Nephron (organoid): Measurements from ENCODE around the gene SYNGR3.

Experiments
- H3K27ac Mint-ChIP-seq, 3 experiments: 2 replicates each; pipeline ENCODE4 v1.8.0; 2020; ENCODE audit warnings: mixed read lengths in 3 of 3, mild to moderate bottlenecking in 2 of 3, moderate library complexity in 1 of 3
- H3K27me3 Mint-ChIP-seq: 2 replicates; pipeline ENCODE4 v1.8.0; 2021; ENCODE audit warnings: low read depth, mild to moderate bottlenecking, moderate library complexity, mixed read lengths
- H3K36me3 Mint-ChIP-seq: 2 replicates; pipeline ENCODE4 v1.8.0; 2020; ENCODE audit warnings: low read depth, mixed read lengths
- H3K4me1 Mint-ChIP-seq: 2 replicates; pipeline ENCODE4 v1.8.0; 2020; ENCODE audit warnings: mixed read lengths
- H3K4me3 Mint-ChIP-seq, 3 experiments: 2 replicates each; pipeline ENCODE4 v1.8.0; 2020; ENCODE audit warnings: mild to moderate bottlenecking in 3 of 3, mixed read lengths in 3 of 3, moderate library complexity in 2 of 3
- H3K9me3 Mint-ChIP-seq: 2 replicates; pipeline ENCODE4 v1.8.0; 2020; ENCODE audit warnings: mixed read lengths
- CTCF ChIP-seq, 3 experiments: fragments of 200-600 bp; sonication (generic); IDR thresholded peaks; one replicate each; pipeline ENCODE4 v1.5.0; 2021; ENCODE audit warnings: antibody characterized with exemption in 3 of 3; ENCODE audit not compliant: unreplicated experiment in 3 of 3

Gene SYNGR3

GRCh38 chr16:2005646-2006045 lies 15.9 kb downstream of the SYNGR3 start:
- peaks cover 39% of the 10 kb centered on the region for H3K4me1 Mint-ChIP-seq
- peaks cover 8% of the 10 kb centered on the region for H3K36me3 Mint-ChIP-seq
- no peak for TF ChIP-seq CTCF (IDR thresholded peaks at IDR 0.05; ENCODE audit: unreplicated experiment in 3 of 3)
- H3K4me3 Mint-ChIP-seq = peak overlapping the region in 2 of 3 experiments; percentile 64 to 80
- H3K9me3 Mint-ChIP-seq = no peaks in the 10 kb centered on the region
- H3K27ac Mint-ChIP-seq = peak overlapping the region in 2 of 3 experiments; percentile 27 to 33
- peaks cover 4% of the 10 kb centered on the region for H3K27me3 Mint-ChIP-seq

- peak overlapping the region; percentile 64 to 80 (median 76) for H3K4me3 Mint-ChIP-seq
These were observed 16.5 kb downstream of the SYNGR3 start for GRCh38 chr16:2006317-2006716.

GRCh38 chr16:2007081-2007836 lies 17.5 kb downstream of the SYNGR3 start:
- peak overlapping the region; percentile 84 to 90 (median 86) for H3K4me3 Mint-ChIP-seq
- peaks cover 4% of the 10 kb centered on the region for H3K27me3 Mint-ChIP-seq
- peaks cover 3% of the 10 kb centered on the region for H3K36me3 Mint-ChIP-seq
- peak overlapping the region; percentile 38 to 53 (median 41) for H3K27ac Mint-ChIP-seq
- H3K9me3 Mint-ChIP-seq = no peaks in the 10 kb centered on the region
- H3K4me1 Mint-ChIP-seq = peaks cover 39% of the 10 kb centered on the region
- no peak for TF ChIP-seq CTCF (IDR thresholded peaks at IDR 0.05; ENCODE audit: unreplicated experiment in 3 of 3)

More at GRCh38 chr16:2006317-2006716, 16.5 kb downstream of the SYNGR3 start:
- peak overlapping the region in 1 of 3 experiments; percentile 37 for H3K27ac Mint-ChIP-seq
- H3K36me3 Mint-ChIP-seq = peaks cover 5% of the 10 kb centered on the region
- no peak for TF ChIP-seq CTCF (IDR thresholded peaks at IDR 0.05; ENCODE audit: unreplicated experiment in 3 of 3)
- H3K4me1 Mint-ChIP-seq = peaks cover 39% of the 10 kb centered on the region
- H3K9me3 Mint-ChIP-seq = no peaks in the 10 kb centered on the region
- H3K27me3 Mint-ChIP-seq = peaks cover 4% of the 10 kb centered on the region

- Mint-ChIP-seq H3K9me3 (no peaks in the 10 kb centered on the region), H3K36me3 (no peaks in the 10 kb centered on the region), H3K4me3 (peak overlapping the region; percentile 84 to 90 (median 86)), H3K27ac (peak overlapping the region; percentile 62 to 82 (median 76)), H3K27me3 (peaks cover 4% of the 10 kb centered on the region), H3K4me1 (peaks cover 39% of the 10 kb centered on the region)
- TF ChIP-seq CTCF (IDR thresholded peaks at IDR 0.05; ENCODE audit: unreplicated experiment in 3 of 3) = no peak
These were observed 18.3 kb downstream of the SYNGR3 start for GRCh38 chr16:2008009-2008526.

- peaks cover 39% of the 10 kb centered on the region for H3K4me1 Mint-ChIP-seq
These were observed 18.9 kb downstream of the SYNGR3 start for GRCh38 chr16:2008631-2009163.

More at GRCh38 chr16:2008631-2009163, 18.9 kb downstream of the SYNGR3 start:
- no peaks in the 10 kb centered on the region for H3K36me3 Mint-ChIP-seq
- H3K27ac Mint-ChIP-seq = peak overlapping the region; percentile 62 to 82 (median 76)
- peaks cover 4% of the 10 kb centered on the region for H3K27me3 Mint-ChIP-seq
- no peaks in the 10 kb centered on the region for H3K9me3 Mint-ChIP-seq
- H3K4me3 Mint-ChIP-seq = peak overlapping the region; percentile 84 to 90 (median 86)
- no peak for TF ChIP-seq CTCF (IDR thresholded peaks at IDR 0.05; ENCODE audit: unreplicated experiment in 3 of 3)
